BE2C (cell line): ENCODE results near the gene CNPY1.
"Not testable (repeated sequence)": the region's sequence is repeated elsewhere in the genome, so short reads cannot be mapped to it uniquely, and the experiment has no call there.

Experiments used
- DNase-seq: peaks from one replicate; pipeline ENCODE4 v3.0.0-alpha.2; 2020
- H3K27me3 ChIP-seq: fragments of 250-450 bp; sonication (Bioruptor Pico); 2 replicates; pipeline ENCODE4 v1.5.1; 2020; ENCODE audit warnings: mild to moderate bottlenecking
- H3K36me3 ChIP-seq: fragments of 250-450 bp; sonication (Bioruptor Pico); 2 replicates; pipeline ENCODE4 v1.5.1; 2020; ENCODE audit warnings: mild to moderate bottlenecking
- H3K4me1 ChIP-seq: fragments of 250-450 bp; sonication (Bioruptor Pico); 2 replicates; pipeline ENCODE4 v1.5.1; 2020
- H3K4me3 ChIP-seq: 2 replicates; pipeline ENCODE4 v1.5.1; 2011; ENCODE audit warnings: low read depth, low read length
- H3K9me3 ChIP-seq: fragments of 250-450 bp; sonication (Bioruptor Pico); 2 replicates; pipeline ENCODE4 v1.5.1; 2020
- TF ChIP-seq, protein P1 (sequence below): IDR thresholded peaks from 2 replicates; pipeline ENCODE4 v1.5.1; 2012; ENCODE audit warnings: mild to moderate bottlenecking, low read depth, low read length

Gene CNPY1

GRCh38 chr7:155521007-155521742 lies 25.2 kb downstream of the CNPY1 start:
- DNase-seq, result no peak

GRCh38 chr7:155520114-155520513 lies 26.2 kb downstream of the CNPY1 start:
- H3K4me3 ChIP-seq, result no peak overlapping the region
- DNase-seq, result no peak
- no peaks in the 10 kb centered on the region for H3K36me3 ChIP-seq
- no peaks in the 10 kb centered on the region for H3K4me1 ChIP-seq
- peaks cover 94% of the 10 kb centered on the region for H3K27me3 ChIP-seq
- TF ChIP-seq, protein P1, sequence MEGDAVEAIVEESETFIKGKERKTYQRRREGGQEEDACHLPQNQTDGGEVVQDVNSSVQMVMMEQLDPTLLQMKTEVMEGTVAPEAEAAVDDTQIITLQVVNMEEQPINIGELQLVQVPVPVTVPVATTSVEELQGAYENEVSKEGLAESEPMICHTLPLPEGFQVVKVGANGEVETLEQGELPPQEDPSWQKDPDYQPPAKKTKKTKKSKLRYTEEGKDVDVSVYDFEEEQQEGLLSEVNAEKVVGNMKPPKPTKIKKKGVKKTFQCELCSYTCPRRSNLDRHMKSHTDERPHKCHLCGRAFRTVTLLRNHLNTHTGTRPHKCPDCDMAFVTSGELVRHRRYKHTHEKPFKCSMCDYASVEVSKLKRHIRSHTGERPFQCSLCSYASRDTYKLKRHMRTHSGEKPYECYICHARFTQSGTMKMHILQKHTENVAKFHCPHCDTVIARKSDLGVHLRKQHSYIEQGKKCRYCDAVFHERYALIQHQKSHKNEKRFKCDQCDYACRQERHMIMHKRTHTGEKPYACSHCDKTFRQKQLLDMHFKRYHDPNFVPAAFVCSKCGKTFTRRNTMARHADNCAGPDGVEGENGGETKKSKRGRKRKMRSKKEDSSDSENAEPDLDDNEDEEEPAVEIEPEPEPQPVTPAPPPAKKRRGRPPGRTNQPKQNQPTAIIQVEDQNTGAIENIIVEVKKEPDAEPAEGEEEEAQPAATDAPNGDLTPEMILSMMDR, result no peak
- H3K9me3 ChIP-seq, result no peaks in the 10 kb centered on the region

More at GRCh38 chr7:155521007-155521742, 25.2 kb downstream of the CNPY1 start:
- Histone ChIP-seq H3K4me3 (no peak overlapping the region), H3K27me3 (peaks cover 94% of the 10 kb centered on the region), H3K4me1 (no peaks in the 10 kb centered on the region), H3K36me3 (no peaks in the 10 kb centered on the region), H3K9me3 (no peaks in the 10 kb centered on the region)
- TF ChIP-seq, protein P1, result no peak

DNA sequence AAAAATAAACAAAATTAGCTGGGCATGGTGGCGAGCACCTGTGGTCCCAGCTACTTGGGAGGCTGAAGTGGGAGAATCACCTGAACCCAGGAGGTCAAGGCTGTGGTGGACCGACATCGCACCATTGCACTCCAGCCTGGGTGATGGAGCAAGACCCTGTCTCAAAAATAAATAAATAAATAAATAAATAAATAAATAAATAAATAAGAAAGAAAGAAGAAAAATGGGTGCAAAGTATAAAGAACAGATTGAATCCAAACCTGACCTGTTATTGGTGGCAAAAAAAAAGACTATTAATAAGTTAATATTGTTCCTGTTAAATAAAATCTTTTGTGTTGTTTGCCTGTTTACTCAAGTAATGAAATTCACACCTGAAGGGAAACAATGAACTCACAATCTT lies 27.0 kb downstream of the CNPY1 start:
- H3K27me3 ChIP-seq, result peaks cover 96% of the 10 kb centered on the region
- not testable (repeated sequence) for H3K9me3 ChIP-seq, H3K36me3 ChIP-seq, H3K4me1 ChIP-seq, H3K4me3 ChIP-seq, DNase-seq

GRCh38 chr7:155518633-155519032 lies 27.7 kb downstream of the CNPY1 start:
- Histone ChIP-seq H3K9me3 (no peaks in the 10 kb centered on the region), H3K27me3 (peaks cover 96% of the 10 kb centered on the region), H3K4me1 (no peaks in the 10 kb centered on the region), H3K4me3 (no peak overlapping the region), H3K36me3 (no peaks in the 10 kb centered on the region)
- no peak for DNase-seq
- TF ChIP-seq, protein P1, result no peak

GRCh38 chr7:155517969-155518368 lies 28.4 kb downstream of the CNPY1 start:
- TF ChIP-seq, protein P1, result no peak
- Histone ChIP-seq H3K4me3 (no peak overlapping the region), H3K27me3 (peaks cover 96% of the 10 kb centered on the region), H3K4me1 (no peaks in the 10 kb centered on the region), H3K9me3 (no peaks in the 10 kb centered on the region), H3K36me3 (no peaks in the 10 kb centered on the region)
- DNase-seq, result no peak

DNA sequence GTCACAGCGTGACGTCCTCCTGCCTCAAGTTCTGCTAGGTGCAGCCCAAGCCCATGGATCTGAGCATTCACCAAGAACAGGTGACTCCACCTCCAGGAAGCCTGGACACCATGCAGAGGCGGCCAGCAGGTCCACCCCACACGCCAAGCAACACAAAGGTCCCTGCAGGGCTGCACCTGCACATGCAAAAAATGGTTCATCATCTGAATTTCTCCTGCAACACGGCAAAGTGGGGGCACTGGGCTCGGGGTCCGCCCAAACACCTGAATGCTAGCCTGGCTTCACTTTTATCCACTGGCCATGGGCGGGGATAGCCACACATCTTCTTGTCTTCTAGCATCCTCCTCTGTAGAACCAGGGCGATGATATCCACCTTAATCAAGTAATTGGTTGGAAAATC lies 28.9 kb downstream of the CNPY1 start:
- H3K36me3 ChIP-seq, result no peaks in the 10 kb centered on the region
- H3K9me3 ChIP-seq, result no peaks in the 10 kb centered on the region
- H3K4me3 ChIP-seq, result no peak overlapping the region
- TF ChIP-seq, protein P1, result no peak
- H3K27me3 ChIP-seq, result peaks cover 96% of the 10 kb centered on the region
- no peaks in the 10 kb centered on the region for H3K4me1 ChIP-seq
- DNase-seq, result no peak
